ENCODE data around the gene PIN4. TPM values are rescaled to one million over a fixed set of nuclear protein-coding genes. Genes with fewer than 3 reads are reported as not detected.

PIN4 gene
- 16.2 TPM for polyA plus RNA-seq (2013)

GRCh38 chrX:72181178-72182125, at the start of gene PIN4:
PIN4 (plus strand) TSS chrX:72181757; CDS start chrX:72181786, 29 bp downstream.
- 29% methylated on average over 36 of the region's 46 CpGs for WGBS (ENCODE audit: insufficient coverage)
- DNase-seq, result peak; percentile 95 to 96 (median 95)
- Histone ChIP-seq H3K36me3 (ENCODE audit: control insufficient read depth in 4 of 4, insufficient read depth in 4 of 4, low read length in 3 of 4) (peaks cover 0 to 2% (median 0%) of the 10 kb centered on the region in 4 experiments), H3K27me3 (replicated peaks in 2 of 5; ENCODE audit: control insufficient read depth in 4 of 5, insufficient read depth in 5 of 5, low read length in 4 of 5) (peaks cover 0 to 14% (median 0%) of the 10 kb centered on the region in 5 experiments), H3K9me3 (ENCODE audit: control extremely low read depth in 1 of 5, control insufficient read depth in 4 of 5, insufficient read depth in 2 of 5, low read depth in 1 of 5, low read length in 4 of 5) (no peaks in the 10 kb centered on the region), H3K4me3 (ENCODE audit: control insufficient read depth in 1 of 7, extremely low read depth in 1 of 7, insufficient read depth in 4 of 7, low read depth in 2 of 7, low read length in 6 of 7) (peak within 1 kb of the TSS; percentile 59 to 93 (median 83)), H3K4me1 (ENCODE audit: control extremely low read depth in 1 of 4, control insufficient read depth in 4 of 4, insufficient read depth in 4 of 4, low read length in 3 of 4) (peaks cover 4 to 16% (median 12%) of the 10 kb centered on the region in 4 experiments), H3K27ac (ENCODE audit: insufficient read depth in 1 of 2, low read depth in 1 of 2, low read length in 2 of 2, poor library complexity in 1 of 2, severe bottlenecking in 2 of 2) (peak within 1 kb of the TSS; percentile 38 to 87)
- ChIA-PET CTCF (interaction anchor here (0.9 to 1.3 kb wide), 3 partner anchors 63 to 74 kb away, joined by 3 to 4 read pairs (median 3); no protein-coding TSS in a partner anchor), POLR2A (interaction anchor here (0.5 kb wide), 2 partner anchors 31 to 149 kb away, joined by 3 to 5 read pairs; no protein-coding TSS in a partner anchor)

DNA sequence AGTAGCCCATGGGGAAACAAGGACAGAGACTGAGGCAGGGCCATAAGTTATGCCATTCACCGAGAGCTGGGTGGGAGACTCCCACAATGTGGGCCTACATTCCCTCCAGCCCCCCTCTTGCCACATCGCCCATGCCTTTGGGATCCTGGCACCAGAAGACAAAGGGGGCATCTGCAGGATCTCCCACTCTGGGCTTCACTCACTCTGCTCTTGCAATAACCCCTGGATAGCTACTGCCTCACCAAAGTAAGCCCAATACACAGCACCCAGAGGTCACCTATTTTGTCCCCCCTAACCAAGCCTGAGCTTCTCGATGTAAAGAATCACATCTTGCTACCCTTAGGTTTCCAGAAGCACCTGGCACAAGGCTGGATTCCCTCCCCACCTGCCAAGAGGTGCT, 49.1 kb upstream of the PIN4 start:
- peaks cover 0 to 16% (median 8%) of the 10 kb centered on the region in 4 experiments for H3K36me3 ChIP-seq (ENCODE audit: control insufficient read depth in 4 of 4, insufficient read depth in 4 of 4, low read length in 3 of 4)
- POLR2A ChIA-PET, result interaction anchor here (0.6 to 1.1 kb wide), 2 partner anchors 10 to 224 kb away, joined by 3 to 4 read pairs; no protein-coding TSS in a partner anchor
- H3K27ac ChIP-seq (ENCODE audit: insufficient read depth in 1 of 2, low read depth in 1 of 2, low read length in 2 of 2, poor library complexity in 1 of 2, severe bottlenecking in 2 of 2), result no peak overlapping the region
- WGBS (ENCODE audit: insufficient coverage), result 82% methylated on average over 2 of the region's 3 CpGs
- peaks cover 0 to 56% (median 0%) of the 10 kb centered on the region in 5 experiments for H3K27me3 ChIP-seq (replicated peaks in 2 of 5; ENCODE audit: control insufficient read depth in 4 of 5, insufficient read depth in 5 of 5, low read length in 4 of 5)
- H3K9me3 ChIP-seq (ENCODE audit: control extremely low read depth in 1 of 5, control insufficient read depth in 4 of 5, insufficient read depth in 2 of 5, low read depth in 1 of 5, low read length in 4 of 5), result no peaks in the 10 kb centered on the region
- peak overlapping the region in 2 of 7 experiments; percentile 55 to 65 for H3K4me3 ChIP-seq (ENCODE audit: control insufficient read depth in 1 of 7, extremely low read depth in 1 of 7, insufficient read depth in 4 of 7, low read depth in 2 of 7, low read length in 6 of 7)
- H3K4me1 ChIP-seq (ENCODE audit: control extremely low read depth in 1 of 4, control insufficient read depth in 4 of 4, insufficient read depth in 4 of 4, low read length in 3 of 4), result peaks cover under 1 to 29% (median 9%) of the 10 kb centered on the region in 4 experiments
- DNase-seq, result no peak
- CTCF ChIA-PET, result interaction anchor here (0.7 to 10.1 kb wide), 5 partner anchors 9 to 134 kb away, joined by 3 to 127 read pairs (median 5); no protein-coding TSS in a partner anchor

DNA sequence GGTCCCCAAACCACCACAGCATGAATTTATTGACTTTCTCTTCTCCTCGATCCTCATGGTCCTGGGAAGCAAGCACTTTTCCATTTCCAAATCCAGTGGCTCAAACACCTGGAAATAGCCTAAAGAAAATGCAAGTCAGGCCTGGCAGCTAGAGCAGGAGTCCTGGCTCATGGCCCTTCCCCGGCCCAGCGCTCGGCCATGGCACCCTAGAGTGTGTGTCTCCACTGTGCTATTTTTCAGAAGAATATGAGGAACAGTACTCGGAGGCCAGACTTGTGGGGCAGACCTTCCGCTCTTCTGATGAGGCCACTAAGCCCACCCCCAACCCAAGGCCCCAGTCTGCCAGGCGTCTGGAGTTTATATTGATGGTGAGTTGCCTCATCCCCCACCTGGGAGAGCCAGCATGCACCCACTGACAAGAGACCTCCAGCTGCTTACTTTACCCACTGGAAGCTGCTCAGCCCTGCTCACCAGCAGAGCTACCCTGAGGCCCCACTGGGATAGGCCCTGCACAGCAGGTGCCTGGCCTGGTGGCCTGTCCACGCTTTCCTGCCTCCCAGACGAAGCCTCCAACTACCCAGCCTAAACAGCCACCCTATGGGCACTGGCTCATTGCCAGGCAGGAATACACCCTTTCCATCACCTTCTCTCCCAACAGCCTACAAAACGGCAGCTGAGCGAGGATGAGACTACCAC, 47.6 kb upstream of the PIN4 start:
- no peak overlapping the region for H3K27ac ChIP-seq (ENCODE audit: insufficient read depth in 1 of 2, low read depth in 1 of 2, low read length in 2 of 2, poor library complexity in 1 of 2, severe bottlenecking in 2 of 2)
- ChIA-PET POLR2A (no interaction called here), CTCF (no interaction called here)
- DNase-seq, result no peak
- no peak overlapping the region for H3K4me3 ChIP-seq (ENCODE audit: control insufficient read depth in 1 of 7, extremely low read depth in 1 of 7, insufficient read depth in 4 of 7, low read depth in 2 of 7, low read length in 6 of 7)
- H3K9me3 ChIP-seq (ENCODE audit: control extremely low read depth in 1 of 5, control insufficient read depth in 4 of 5, insufficient read depth in 2 of 5, low read depth in 1 of 5, low read length in 4 of 5), result no peaks in the 10 kb centered on the region
- WGBS (ENCODE audit: insufficient coverage), result 88% methylated on average over 7 of the region's 11 CpGs
- H3K27me3 ChIP-seq (replicated peaks in 2 of 5; ENCODE audit: control insufficient read depth in 4 of 5, insufficient read depth in 5 of 5, low read length in 4 of 5), result peaks cover 0 to 51% (median 0%) of the 10 kb centered on the region in 5 experiments
- peaks cover 0 to 25% (median 16%) of the 10 kb centered on the region in 4 experiments for H3K36me3 ChIP-seq (ENCODE audit: control insufficient read depth in 4 of 4, insufficient read depth in 4 of 4, low read length in 3 of 4)
- peaks cover 0 to 15% (median 5%) of the 10 kb centered on the region in 4 experiments for H3K4me1 ChIP-seq (ENCODE audit: control extremely low read depth in 1 of 4, control insufficient read depth in 4 of 4, insufficient read depth in 4 of 4, low read length in 3 of 4)

GRCh38 chrX:72137846-72138495, 43.6 kb upstream of the PIN4 start:
- DNase-seq, result no peak
- H3K36me3 ChIP-seq (ENCODE audit: control insufficient read depth in 4 of 4, insufficient read depth in 4 of 4, low read length in 3 of 4), result peaks cover 0 to 36% (median 23%) of the 10 kb centered on the region in 4 experiments
- no peak overlapping the region for H3K4me3 ChIP-seq (ENCODE audit: control insufficient read depth in 1 of 7, extremely low read depth in 1 of 7, insufficient read depth in 4 of 7, low read depth in 2 of 7, low read length in 6 of 7)
- no peak overlapping the region for H3K27ac ChIP-seq (ENCODE audit: insufficient read depth in 1 of 2, low read depth in 1 of 2, low read length in 2 of 2, poor library complexity in 1 of 2, severe bottlenecking in 2 of 2)
- H3K4me1 ChIP-seq (ENCODE audit: control extremely low read depth in 1 of 4, control insufficient read depth in 4 of 4, insufficient read depth in 4 of 4, low read length in 3 of 4), result peaks cover 0 to 5% (median 2%) of the 10 kb centered on the region in 4 experiments
- CTCF ChIA-PET, result no interaction called here
- 90% methylated on average over 8 of the region's 9 CpGs for WGBS (ENCODE audit: insufficient coverage)
- peaks cover 0 to 42% (median 0%) of the 10 kb centered on the region in 5 experiments for H3K27me3 ChIP-seq (replicated peaks in 2 of 5; ENCODE audit: control insufficient read depth in 4 of 5, insufficient read depth in 5 of 5, low read length in 4 of 5)
- no peaks in the 10 kb centered on the region for H3K9me3 ChIP-seq (ENCODE audit: control extremely low read depth in 1 of 5, control insufficient read depth in 4 of 5, insufficient read depth in 2 of 5, low read depth in 1 of 5, low read length in 4 of 5)
- POLR2A ChIA-PET, result no interaction called here

- 94% methylated on average over 8 of the region's 8 CpGs for WGBS (ENCODE audit: insufficient coverage)
- peaks cover 0 to 33% (median 16%) of the 10 kb centered on the region in 4 experiments for H3K36me3 ChIP-seq (ENCODE audit: control insufficient read depth in 4 of 4, insufficient read depth in 4 of 4, low read length in 3 of 4)
- H3K27ac ChIP-seq (ENCODE audit: insufficient read depth in 1 of 2, low read depth in 1 of 2, low read length in 2 of 2, poor library complexity in 1 of 2, severe bottlenecking in 2 of 2), result no peak overlapping the region
- no peak overlapping the region for H3K4me3 ChIP-seq (ENCODE audit: control insufficient read depth in 1 of 7, extremely low read depth in 1 of 7, insufficient read depth in 4 of 7, low read depth in 2 of 7, low read length in 6 of 7)
- CTCF ChIA-PET, result no interaction called here
- POLR2A ChIA-PET, result no interaction called here
- H3K27me3 ChIP-seq (replicated peaks in 2 of 5; ENCODE audit: control insufficient read depth in 4 of 5, insufficient read depth in 5 of 5, low read length in 4 of 5), result peaks cover 0 to 36% (median 0%) of the 10 kb centered on the region in 5 experiments
- no peaks in the 10 kb centered on the region for H3K9me3 ChIP-seq (ENCODE audit: control extremely low read depth in 1 of 5, control insufficient read depth in 4 of 5, insufficient read depth in 2 of 5, low read depth in 1 of 5, low read length in 4 of 5)
- no peak for DNase-seq
- H3K4me1 ChIP-seq (ENCODE audit: control extremely low read depth in 1 of 4, control insufficient read depth in 4 of 4, insufficient read depth in 4 of 4, low read length in 3 of 4), result peaks cover 0 to 6% (median 2%) of the 10 kb centered on the region in 4 experiments
Measured at GRCh38 chrX:72139538-72139937, 42.0 kb upstream of the PIN4 start.

DNA sequence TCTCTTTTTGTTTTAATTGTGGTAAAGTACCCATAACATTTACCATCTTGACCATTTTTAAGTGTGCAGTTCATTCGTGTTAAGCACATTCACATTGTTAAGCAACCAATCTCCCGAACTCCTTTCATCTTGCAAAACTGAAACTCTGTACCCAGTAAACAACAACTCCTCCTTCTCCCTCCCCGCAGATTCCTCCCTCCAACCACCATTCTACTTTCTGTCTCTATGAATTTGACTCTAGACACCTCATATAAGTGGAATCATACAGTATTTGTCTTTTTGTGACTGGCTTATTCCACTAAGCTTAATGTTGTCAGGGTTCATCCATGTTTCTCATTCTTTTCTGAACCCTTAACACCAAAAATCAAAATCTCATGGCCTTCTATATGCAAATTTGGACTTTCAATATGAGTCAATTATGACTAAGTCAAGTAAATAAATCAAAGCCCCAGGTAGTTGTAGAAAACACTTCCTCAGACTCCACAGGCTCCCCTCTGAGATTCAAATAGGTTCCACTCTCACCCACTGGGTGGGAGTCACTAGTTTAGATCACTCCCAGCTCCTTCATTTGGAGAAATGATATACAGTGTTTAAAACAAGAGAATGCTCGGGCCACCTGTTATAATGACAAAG, 40.1 kb upstream of the PIN4 start:
- Histone ChIP-seq H3K27ac (ENCODE audit: insufficient read depth in 1 of 2, low read depth in 1 of 2, low read length in 2 of 2, poor library complexity in 1 of 2, severe bottlenecking in 2 of 2) (no peak overlapping the region), H3K4me3 (ENCODE audit: control insufficient read depth in 1 of 7, extremely low read depth in 1 of 7, insufficient read depth in 4 of 7, low read depth in 2 of 7, low read length in 6 of 7) (no peak overlapping the region), H3K36me3 (ENCODE audit: control insufficient read depth in 4 of 4, insufficient read depth in 4 of 4, low read length in 3 of 4) (peaks cover 0 to 33% (median 15%) of the 10 kb centered on the region in 4 experiments), H3K4me1 (ENCODE audit: control extremely low read depth in 1 of 4, control insufficient read depth in 4 of 4, insufficient read depth in 4 of 4, low read length in 3 of 4) (peaks cover 0 to 6% (median 2%) of the 10 kb centered on the region in 4 experiments), H3K27me3 (replicated peaks in 2 of 5; ENCODE audit: control insufficient read depth in 4 of 5, insufficient read depth in 5 of 5, low read length in 4 of 5) (peaks cover 0 to 32% (median 0%) of the 10 kb centered on the region in 5 experiments), H3K9me3 (ENCODE audit: control extremely low read depth in 1 of 5, control insufficient read depth in 4 of 5, insufficient read depth in 2 of 5, low read depth in 1 of 5, low read length in 4 of 5) (no peaks in the 10 kb centered on the region)
- no peak for DNase-seq
- ChIA-PET CTCF (interaction anchor here (0.6 to 1.4 kb wide), 2 partner anchors 9 to 14 kb away, joined by 3 to 5 read pairs; no protein-coding TSS in a partner anchor), POLR2A (interaction anchor here (0.7 kb wide), 1 partner anchor 10 kb away, joined by 4 read pairs; the partner anchor contains the start of gene RTL5)
- WGBS (ENCODE audit: insufficient coverage), result 74% methylated on average over 4 of the region's 4 CpGs

Data from common myeloid progenitor, CD34-positive (primary cell).